NCI-H774 (cell line): ENCODE data around the gene PLA2G15.

ENCODE experiments used
- DNase-seq: peaks from one replicate; lab custom pipeline; 2025; lab: John Stamatoyannopoulos, UW

PLA2G15 gene

GRCh38 chr16:68232335-68232734 lies 12.8 kb upstream of the PLA2G15 start:
- DNase-seq, result no peak

GRCh38 chr16:68233085-68233834 lies 11.9 kb upstream of the PLA2G15 start:
- no peak for DNase-seq

GRCh38 chr16:68233835-68234187 lies 11.4 kb upstream of the PLA2G15 start:
- no peak for DNase-seq

GRCh38 chr16:68234188-68235107 lies 10.7 kb upstream of the PLA2G15 start:
- DNase-seq, result peak; percentile 65

GRCh38 chr16:68235108-68235886 lies 9.9 kb upstream of the PLA2G15 start:
- DNase-seq, result no peak

- DNase-seq, result no peak
Observed at GRCh38 chr16:68235887-68236136, 9.4 kb upstream of the PLA2G15 start, which contains the start of gene ESRP2. Gene ESRP2, minus strand, starts transcription at chr16:68236127. Its CDS starts 82 bp downstream, at chr16:68236045.

- peak; percentile 74 for DNase-seq
Observed at GRCh38 chr16:68236137-68236825, 8.9 kb upstream of the PLA2G15 start.

- no peak for DNase-seq
Observed at GRCh38 chr16:68236826-68237242, 8.3 kb upstream of the PLA2G15 start.

- peak; percentile 90 for DNase-seq
Observed at GRCh38 chr16:68237243-68238028, 7.7 kb upstream of the PLA2G15 start.

- no peak for DNase-seq
Observed at GRCh38 chr16:68238029-68238345, 7.2 kb upstream of the PLA2G15 start.

GRCh38 chr16:68242085-68242484 lies 3.1 kb upstream of the PLA2G15 start:
- no peak for DNase-seq

GRCh38 chr16:68242926-68243858 lies 2.0 kb upstream of the PLA2G15 start:
- DNase-seq, result no peak

- no peak for DNase-seq
Observed at GRCh38 chr16:68244481-68244902, 681 bp upstream of the PLA2G15 start.

GRCh38 chr16:68246121-68246520 lies 948 bp downstream of the PLA2G15 start:
- DNase-seq, result no peak

GRCh38 chr16:68246666-68247065 lies 1.5 kb downstream of the PLA2G15 start:
- no peak for DNase-seq

GRCh38 chr16:68247400-68247799 lies 2.2 kb downstream of the PLA2G15 start:
- DNase-seq, result no peak

GRCh38 chr16:68247932-68248331 lies 2.8 kb downstream of the PLA2G15 start:
- DNase-seq, result no peak

- no peak for DNase-seq
Observed at GRCh38 chr16:68249371-68249770, 4.2 kb downstream of the PLA2G15 start.

GRCh38 chr16:68250951-68251350 lies 5.8 kb downstream of the PLA2G15 start:
- DNase-seq, result no peak

GRCh38 chr16:68251832-68252231 lies 6.7 kb downstream of the PLA2G15 start:
- no peak for DNase-seq
